Tibial nerve (tissue), 4 donors: ENCODE results near the gene TESK2.
"Not testable (repeated sequence)": the region's sequence is repeated elsewhere in the genome, so short reads cannot be mapped to it uniquely, and the experiment has no call there.

Experiments
- CTCF ChIP-seq, 5 experiments: fragments of 200-600 bp in 3 of 5; fragments of 450-650 bp in 2 of 5; sonication (generic) in 3 of 5; IDR thresholded peaks; one replicate each; pipeline ENCODE4 v1.5.1; 2016 to 2019; ENCODE audit warnings: antibody characterized with exemption in 5 of 5, mild to moderate bottlenecking in 3 of 5, moderate library complexity in 2 of 5
- EP300 ChIP-seq, 2 donors: sonication (generic); formaldehyde crosslinking; IDR thresholded peaks; one replicate each; pipeline ENCODE4 v1.6.1; 2017; ENCODE audit warnings: antibody characterized with exemption in 2 of 2, mild to moderate bottlenecking in 1 of 2
- POLR2A ChIP-seq, 2 donors: fragments of 450-650 bp; IDR thresholded peaks; one replicate each; pipeline ENCODE4 v1.6.1; 2017; ENCODE audit warnings: antibody characterized with exemption in 2 of 2, mild to moderate bottlenecking in 2 of 2, moderate library complexity in 2 of 2

GRCh38 chr1:45523975-45524374 is 33.0 kb upstream of the TESK2 start:
- not testable (repeated sequence) for TF ChIP-seq CTCF, POLR2A, EP300 (IDR thresholded peaks at IDR 0.05)
